ENCODE measurements around the gene GMCL1.
"Not testable (repeated sequence)": the region's sequence is repeated elsewhere in the genome, so short reads cannot be mapped to it uniquely, and the experiment has no call there.

Gene GMCL1

DNA sequence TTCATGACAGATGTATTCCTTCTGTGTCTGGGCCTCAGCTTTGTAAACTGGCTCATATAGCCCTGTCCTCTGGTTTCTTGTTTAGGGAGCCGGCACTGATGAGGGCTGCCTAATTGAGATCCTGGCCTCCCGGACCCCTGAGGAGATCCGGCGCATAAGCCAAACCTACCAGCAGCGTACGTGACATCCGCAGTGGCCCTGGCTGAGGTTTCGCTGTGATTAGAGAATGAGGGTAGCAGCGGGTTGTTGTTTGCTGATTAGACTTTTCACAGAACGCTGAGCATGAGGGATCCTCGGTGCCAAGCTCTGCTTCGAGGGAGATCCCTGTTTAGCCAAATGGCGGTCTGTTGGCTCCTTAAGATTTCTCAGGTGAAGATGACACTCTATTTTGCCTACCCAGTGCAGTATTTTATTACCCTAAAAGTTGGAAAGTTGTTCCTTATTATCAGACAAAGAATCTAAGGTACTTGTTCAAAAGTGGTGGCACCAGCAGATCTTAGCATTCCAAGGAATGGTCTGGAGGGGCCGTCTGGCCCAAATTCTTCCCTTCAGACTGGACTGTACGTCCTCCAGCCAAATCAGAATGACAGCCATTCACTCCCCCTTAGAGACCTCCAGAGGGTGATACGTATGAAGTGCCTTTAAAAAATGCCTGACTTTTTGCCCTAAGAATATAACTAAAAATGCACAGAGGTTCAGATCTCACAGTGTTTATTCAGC, 21.5 kb upstream of the GMCL1 start:
- DNase-seq (ENCODE audit: low spot score): no peak

DNA sequence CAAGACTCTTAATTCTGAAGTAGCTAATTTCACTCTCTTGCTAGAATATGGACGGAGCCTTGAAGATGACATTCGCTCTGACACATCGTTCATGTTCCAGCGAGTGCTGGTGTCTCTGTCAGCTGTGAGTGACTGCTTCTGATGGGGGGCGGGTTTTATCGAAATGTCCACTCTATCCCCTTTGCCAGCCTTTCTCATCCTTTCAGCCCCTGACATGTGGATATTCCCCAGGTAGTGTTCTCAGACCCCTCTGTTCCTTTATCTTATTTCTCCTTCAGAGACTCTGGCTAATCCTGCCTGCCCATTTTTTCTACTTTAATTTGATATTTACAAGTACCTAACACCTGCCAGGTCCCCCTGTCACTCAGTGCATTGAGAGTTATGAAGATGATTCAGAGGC, 18.9 kb upstream of the GMCL1 start:
- no peak for DNase-seq (ENCODE audit: low spot score)

DNA sequence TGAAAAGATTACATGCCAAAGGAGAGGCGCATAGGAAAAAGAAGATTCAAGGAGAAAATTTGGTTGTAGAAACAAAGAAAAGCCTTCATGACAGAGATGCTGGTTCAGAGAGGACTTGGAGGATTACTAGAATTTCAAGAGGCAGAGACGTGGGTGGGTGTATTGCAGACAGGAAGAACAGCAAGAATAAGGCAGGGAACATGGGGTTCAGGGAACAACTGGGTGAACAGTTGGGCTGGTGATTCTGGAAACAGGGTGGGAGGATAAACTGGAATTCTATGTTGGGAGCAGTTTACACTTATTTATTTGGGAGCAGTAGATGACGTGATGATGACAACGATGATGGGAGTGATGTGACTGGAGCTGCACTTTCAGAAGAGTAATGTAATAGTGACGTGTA, 18.4 kb upstream of the GMCL1 start:
- DNase-seq (ENCODE audit: low spot score): no peak

DNA sequence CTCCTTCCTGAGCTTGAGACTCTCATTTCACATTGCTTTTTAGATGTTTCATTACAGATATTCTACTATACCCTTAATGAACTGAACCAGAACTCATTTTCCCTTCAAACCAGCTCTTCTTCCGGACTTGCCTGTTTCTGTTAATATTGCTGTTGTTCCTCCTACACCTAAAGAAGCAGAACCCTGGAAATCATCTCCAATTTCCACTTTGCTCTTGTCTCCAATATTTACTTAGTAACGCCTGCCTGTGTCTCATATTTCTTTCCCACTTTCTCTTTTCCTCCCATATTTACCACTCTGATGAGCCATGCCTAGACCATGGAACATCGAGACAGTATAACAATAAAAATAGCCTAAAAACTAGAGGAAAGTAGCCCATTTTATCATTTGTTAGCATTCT, 17.9 kb upstream of the GMCL1 start:
- no peak for DNase-seq (ENCODE audit: low spot score)

DNA sequence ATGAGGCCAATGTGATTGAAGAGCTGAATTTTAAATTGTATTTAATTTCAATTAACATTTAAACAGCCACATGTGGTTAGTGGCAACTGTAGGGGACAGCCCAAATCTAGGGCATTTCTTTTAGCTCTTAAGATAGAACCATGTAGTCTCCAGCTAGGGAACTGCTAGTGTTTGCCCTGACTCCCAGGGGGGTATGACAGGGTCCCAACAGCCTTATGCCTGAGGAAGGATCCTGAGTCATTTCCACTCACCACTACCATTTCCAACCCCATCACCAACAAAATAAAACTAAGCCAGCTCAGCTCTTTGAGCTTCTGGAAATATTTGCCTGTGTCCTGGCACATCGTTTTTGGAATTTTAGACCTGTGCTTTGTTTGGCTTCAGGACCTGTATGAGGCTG, 13.7 kb upstream of the GMCL1 start:
- no peak for DNase-seq (ENCODE audit: low spot score)

DNA sequence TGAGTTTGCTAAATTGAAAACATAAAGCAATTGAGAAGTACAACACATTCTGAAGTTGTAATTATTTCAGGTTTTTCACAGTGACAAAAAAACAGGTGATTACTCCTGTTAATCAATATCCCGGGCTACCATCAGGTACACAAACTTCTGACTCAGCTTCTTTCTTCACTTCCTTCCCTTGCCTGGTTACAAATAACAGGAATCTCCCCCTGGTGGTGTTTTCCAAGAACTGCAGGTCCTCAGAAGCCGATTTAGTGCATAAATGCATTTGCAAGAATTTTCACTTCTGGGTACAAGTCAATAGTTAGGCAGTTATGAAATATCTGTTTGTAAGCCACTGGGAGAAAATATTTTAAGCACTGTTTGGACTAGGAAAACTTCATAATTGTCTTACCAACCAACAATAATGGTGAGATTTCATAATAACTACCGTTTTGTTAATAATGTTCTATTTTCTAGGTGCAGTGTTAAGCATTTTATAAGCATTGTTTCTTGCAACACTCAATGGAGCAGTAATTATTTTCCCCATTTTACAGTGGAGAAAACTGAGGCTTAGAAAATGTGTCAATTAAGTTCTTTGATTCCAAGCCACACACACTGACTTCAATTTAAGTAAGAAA, 12.4 kb upstream of the GMCL1 start:
- peak; percentile 86 for DNase-seq (ENCODE audit: low spot score)

DNA sequence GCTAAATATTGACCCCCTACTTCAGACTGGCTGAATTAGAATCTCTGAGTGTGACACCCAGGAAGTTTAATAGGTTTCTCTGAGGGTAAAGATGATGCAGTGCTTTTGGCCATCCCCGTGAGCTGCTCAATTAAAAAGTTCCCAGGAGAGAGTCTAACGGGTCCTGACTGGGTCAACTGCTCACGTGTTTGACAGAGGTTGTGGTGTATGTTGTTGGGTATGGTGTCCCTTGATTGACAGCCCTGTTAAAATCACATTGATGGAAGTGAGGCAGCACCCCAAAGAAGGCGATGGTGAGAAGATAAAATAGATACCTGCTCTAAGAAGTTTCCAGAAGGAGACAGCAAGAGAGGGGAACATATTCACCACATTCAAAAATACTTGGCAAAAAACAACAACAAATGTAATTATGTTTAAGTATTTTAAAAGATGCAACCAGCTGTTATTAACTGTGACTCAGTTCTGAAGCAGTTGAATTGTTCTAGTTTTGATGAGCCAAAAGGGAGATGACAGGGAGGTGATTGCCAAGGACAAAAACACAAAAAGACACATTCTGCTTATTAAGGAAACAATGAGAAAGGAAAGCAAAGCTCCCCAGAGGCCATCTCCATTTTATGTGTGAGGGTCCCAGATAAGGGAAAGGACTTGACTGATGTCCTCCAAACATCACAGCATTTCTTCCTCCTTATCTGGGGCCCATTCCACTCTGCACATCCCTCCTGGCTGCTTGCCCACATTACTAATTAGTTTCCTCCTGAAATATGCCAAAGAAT, 11.5 kb upstream of the GMCL1 start:
- DNase-seq (ENCODE audit: low spot score): no peak

DNA sequence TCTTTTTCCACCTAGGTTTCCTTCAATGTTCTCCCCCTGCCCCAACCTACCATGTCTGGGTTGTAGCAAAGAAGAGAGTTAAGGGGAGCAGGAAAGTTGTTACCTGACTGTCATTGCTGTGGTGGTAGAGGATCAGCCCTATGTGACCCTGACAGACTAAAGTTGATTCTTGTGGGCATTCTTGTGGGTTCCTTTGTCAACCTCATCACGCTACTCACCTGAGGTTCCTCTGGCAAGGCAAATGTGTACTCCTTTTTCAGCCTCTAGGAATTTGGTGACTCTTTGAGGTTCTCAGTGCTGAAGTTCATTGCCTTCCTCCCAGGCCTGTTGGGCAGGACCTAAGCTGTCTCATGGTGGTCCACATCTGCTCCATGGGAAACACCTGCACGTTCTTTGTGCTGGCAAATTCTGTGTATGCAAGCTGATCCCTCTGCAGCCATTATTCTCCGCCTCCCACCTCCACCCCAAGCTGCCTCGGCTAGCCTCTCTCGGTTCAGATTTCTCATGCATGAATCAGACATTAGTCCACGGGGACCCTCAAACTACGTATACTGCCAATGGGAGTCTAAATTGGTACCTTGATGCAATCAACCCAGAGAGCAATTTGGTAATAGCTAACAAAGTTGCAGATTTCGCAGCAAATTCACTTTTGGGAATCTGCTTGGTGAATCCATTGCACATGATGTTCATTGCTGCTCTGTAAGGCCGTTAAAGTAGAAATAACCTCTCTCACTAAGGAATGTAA, 1.5 kb upstream of the GMCL1 start:
- DNase-seq (ENCODE audit: low spot score): no peak

DNA sequence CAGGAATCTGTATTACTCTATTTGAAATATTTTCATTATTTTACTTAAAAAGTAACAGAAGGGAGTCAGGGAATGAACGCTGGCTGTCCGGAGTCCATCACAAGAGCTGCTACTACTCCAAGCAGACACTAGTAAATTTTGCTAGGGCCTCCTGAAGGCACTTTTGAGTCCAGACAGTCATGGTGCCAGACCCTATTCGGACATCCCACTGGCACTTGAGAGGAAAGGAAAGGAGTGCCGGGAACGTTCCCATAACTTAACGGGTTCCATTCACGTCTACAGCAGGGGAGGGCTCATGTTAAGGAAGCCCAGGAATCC, 563 bp upstream of the GMCL1 start:
- DNase-seq (ENCODE audit: low spot score): no peak

DNA sequence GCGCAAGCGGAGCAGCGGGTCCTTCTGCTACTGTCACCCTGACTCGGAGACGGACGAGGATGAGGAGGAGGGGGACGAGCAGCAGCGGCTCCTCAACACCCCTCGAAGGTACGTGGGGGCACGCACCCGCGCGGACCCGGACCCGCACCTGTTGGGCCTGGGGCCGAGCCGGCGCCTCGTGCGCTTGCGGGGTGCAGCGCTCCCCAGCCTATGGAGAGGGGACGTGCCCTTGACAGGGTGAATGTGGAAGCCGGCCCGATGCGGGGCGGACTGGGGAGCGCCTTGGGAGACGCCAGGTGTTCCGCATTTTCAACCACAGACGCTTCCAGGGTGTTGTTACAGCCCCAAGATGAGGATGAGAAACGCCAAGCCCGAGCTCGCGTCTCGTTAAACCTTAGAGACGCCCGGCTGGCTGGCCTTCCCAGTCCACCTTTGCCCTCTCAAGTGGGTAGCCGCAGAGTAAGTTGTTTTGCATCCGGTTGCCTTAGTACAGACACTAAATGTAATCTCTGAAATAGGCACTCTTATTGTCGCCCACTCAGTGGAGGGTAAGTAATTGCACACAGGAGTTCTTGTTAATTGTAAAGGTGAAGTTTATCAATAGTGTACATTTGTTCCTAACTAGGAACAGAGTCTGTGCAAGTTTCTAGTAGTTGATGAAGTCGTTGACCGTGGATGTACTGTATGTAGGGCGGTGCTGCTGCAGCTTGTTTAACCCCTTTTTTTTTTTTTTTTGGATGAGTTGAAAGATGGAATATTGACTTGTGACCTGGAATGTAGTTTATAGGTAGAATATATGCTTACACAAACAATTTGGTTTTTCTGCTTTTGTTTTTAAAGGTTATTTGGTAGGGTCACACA, 815 bp downstream of the GMCL1 start:
- DNase-seq (ENCODE audit: low spot score): peak; percentile 52

DNA sequence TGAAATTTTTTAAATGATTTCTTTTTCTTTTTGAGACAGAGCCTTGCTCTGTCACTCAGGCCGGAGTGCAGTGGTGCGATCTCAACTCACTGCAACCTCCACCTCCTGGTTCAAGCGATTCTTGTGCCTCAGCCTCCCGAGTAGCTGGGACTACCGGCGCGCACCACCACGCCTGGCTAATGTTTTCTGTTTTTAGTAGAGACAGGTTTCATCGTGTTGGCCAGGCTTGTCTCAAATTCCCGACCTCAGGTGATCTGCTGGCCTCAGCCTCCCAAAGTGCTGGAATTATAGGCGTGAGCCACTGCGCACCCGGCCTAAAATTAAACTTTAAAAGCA, 1.4 kb downstream of the GMCL1 start:
- DNase-seq (ENCODE audit: low spot score): not testable (repeated sequence)

DNA sequence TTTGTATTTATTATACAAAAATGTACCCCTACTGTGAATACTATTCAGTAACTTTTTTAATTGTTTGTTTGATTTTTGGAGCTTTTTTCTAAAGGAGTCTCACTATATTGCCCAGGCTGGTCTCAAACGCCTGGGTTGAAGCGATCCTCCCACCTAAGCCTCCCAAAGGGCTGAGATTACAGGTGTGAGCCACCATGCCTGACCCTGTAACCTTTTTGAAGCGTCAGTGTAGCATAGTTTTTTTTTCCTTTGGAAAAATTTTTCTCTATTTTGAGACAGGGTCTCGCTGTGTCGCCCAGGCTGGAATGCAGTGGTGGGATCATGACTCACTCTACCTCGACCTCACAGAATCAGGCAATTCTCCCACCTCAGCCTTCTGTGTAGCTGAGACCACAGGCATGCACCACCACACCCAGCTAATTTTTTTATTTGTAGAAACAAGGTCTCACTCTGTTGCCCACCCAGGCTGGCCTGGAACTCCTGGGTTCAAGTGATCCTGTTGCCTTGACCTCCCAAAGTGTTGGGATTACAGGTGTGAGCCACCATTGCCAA, 2.0 kb downstream of the GMCL1 start:
- DNase-seq (ENCODE audit: low spot score): no peak

DNA sequence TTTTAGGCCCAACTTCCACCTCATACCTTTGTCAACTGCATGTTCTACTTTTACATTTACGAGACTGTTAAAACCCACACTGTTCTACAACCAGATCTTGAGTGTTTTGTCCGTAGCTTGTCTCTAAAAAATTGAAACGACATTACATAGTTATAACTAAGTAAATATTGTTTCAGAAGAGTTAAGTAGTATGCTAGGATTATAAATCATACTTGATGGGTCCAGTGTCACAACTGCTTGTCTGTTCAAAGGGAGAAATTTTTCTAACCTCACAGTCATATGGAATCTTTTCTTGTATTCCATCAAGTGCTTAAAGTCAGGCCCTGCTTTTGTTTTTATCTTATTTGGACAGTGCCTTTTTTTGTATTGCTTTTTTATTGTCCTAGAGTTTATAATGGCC, 4.3 kb downstream of the GMCL1 start:
- DNase-seq (ENCODE audit: low spot score): no peak

DNA sequence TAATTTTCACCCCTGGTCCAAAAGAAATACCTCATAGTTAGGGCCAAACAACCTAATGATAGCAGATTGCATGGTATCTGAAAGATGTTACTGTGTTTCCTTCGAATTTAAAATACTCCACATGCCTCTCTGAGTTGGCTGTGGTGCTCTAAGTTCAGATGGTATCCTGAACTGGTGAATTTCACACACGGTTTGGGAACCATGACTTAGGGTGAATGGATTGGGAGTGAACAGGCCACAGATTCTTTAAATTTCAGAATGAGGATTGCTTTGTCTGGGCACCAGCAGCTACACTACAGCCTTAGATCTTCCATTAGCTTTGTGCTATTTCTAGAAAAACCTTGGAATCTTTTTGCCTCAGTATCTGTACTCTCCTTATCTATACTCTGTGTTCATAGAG, 6.2 kb downstream of the GMCL1 start:
- DNase-seq (ENCODE audit: low spot score): no peak

DNA sequence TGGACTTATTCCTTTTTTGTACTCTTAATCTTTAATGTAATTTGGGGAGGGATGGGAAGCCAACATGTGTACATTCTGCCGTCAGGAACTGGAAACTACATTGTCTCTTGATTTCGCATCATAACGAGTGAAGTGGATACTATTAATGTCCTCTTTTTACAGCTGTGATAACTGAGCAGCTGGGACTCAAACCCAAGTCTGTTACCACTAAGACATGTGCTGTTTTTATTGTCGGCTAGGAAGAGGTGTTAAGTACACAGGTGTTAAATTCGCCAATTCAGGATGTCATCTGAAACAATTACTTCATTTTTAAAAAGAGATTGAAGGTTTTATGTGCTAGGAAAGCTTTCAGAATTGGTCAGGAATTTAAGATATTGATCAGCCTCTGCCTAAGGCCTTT, 6.9 kb downstream of the GMCL1 start:
- no peak for DNase-seq (ENCODE audit: low spot score)

DNA sequence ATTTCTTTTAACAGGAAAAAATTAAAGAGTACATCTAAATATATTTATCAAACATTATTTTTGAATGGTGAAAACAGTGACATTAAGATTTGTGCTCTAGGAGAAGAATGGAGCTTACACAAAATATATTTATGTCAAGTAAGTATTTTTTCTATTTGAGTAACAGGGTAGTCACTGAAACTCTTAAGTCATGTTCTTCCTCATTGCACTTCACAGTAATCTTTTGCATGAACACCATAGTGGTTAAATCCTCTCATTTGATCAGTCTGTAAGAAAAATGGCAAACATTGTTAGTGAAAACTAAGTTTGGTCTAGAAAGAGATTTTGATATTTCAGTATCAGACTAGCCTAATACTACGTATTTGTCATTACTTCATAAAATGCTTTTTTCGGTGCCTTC, 8.1 kb downstream of the GMCL1 start:
- no peak for DNase-seq (ENCODE audit: low spot score)

DNA sequence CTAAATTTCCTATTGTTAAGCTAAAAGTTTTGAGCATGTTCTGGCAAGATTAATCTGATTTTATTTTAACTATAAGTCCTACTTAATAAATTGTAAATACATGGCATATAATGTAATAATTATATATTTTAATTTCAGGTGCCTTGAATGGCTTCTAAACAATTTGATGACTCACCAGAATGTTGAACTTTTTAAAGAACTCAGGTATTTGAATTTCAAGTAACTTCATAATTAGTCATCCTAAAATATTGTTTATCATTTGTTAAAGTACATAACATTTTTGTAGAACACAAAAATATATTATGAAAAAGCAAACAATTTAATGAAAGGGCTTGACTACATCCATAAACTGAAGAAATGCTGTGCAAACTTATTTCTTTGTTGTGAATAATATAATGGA, 14.5 kb downstream of the GMCL1 start:
- DNase-seq (ENCODE audit: low spot score): no peak

DNA sequence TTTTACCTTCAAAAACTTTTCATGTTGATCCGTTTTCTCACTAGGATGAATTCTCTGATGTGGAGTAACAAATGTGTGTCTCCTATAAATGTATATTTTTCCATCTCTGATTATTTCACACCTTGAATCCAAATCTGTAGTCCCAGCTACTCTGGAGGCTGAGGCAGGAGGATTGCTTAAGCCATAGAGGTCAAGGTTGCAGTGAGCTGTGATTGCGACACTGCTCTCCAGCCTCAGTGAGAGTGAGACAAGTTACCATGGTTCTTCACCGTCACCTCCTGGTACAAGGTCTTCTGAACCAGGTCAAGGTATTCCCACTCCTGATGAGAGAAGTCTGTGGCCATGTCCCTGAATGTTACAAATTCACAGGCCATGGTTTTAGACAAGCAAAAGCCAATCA, 15.1 kb downstream of the GMCL1 start:
- DNase-seq (ENCODE audit: low spot score): no peak

DNA sequence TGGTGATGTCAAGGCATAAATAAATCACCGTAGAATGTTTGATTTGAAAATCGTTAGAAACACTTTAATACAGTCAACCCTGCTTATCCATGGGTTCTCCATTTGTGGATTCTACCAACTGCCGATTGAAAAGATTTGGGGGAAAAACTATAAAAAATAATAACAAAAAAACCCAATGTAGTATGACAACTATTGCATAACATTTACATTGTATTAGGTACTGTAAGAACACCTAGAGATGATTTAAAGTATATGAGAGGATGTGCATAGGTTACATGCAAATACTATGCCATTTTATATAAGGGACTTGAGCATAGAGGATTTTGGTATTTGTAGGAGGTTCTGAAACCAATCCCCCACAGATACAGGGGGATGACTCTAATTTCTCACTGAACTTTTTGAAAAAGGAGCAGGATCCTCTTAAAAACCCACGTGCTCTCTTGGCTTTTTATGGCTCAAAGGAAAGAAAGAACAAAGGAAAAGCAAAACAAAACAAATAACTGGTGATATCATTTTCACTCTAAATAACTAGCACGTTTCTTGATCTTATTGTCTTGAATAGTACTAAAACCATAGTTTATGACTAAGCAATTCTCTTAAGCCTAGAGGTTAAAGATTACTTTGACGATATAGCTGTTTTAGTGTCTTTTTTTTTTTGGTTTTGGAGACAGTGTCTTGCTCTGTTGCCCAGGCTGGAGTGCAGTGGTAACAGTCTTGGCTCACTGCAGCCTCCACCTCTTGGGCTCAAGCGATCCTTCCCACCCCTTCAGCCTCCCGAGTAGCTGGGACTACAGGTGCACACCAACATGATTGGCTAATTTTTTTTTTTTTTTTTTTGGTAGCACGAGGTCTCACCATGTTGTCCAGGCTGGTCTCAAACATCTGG, 17.0 kb downstream of the GMCL1 start:
- DNase-seq (ENCODE audit: low spot score): no peak

DNA sequence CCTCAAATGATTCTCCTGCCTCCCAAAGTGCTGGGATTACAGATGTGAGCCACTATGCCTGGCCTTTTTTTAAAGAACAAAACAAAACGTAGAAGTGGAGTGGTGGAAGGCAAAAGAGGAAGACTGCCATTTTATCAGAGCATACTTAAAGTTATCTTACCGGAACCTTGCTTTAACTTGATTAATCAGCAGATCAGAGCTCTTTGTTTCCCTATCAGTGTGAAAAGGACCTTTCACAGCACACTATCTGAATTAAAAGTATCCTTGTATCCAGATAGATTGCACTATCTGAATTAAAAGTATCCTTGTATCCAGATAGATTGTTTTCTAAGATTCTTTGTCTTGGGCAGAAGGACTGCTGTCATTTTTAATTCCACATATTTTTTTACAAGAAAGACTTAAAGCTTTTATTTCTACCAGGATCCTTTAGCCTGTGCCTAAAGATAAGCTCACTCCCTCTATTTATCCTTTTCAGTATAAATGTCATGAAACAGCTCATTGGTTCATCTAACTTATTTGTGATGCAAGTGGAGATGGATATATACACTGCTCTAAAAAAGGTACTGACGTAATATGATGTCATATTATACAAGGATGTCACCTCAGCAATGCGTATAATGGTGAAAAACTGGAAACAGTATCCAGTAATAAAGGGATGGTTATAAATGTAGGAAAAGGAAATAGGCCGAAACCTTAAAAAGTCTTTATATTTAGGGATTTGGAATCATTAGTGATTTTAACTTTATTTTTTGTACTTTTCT, 17.8 kb downstream of the GMCL1 start:
- no peak for DNase-seq (ENCODE audit: low spot score)

Measured in LoVo (cell line).